Endometrial microvascular endothelial cells (primary cell): ENCODE measurements around the gene MAGI1. TPM values are rescaled to one million over a fixed set of nuclear protein-coding genes. Genes with fewer than 3 reads are reported as not detected.

Experiments used
- in situ Hi-C: cut with HindIII; loops from 2 replicates; pipeline ENCODE4 v1.10.0; 2017; ENCODE audit warnings: low sequenced_read_pairs, low pct_unique_long_range_greater_than_20kb; ENCODE audit errors: inconsistent ontology term
- total RNA-seq: library from RNA; depleted of rRNA; stranded (reverse); fragments of >200 nt; gene quantifications from one replicate; pipeline ENCODE4 v1.2.3, GENCODE V29; 2015; ENCODE audit errors: inconsistent ontology term

Gene MAGI1
- total RNA-seq, 1 donor from 2014 or later: 9.1 TPM

GRCh38 chr3:65655061-65655460, 383.7 kb downstream of the MAGI1 start:
- in situ Hi-C loops: no loop called here

GRCh38 chr3:65653731-65654130, 385.0 kb downstream of the MAGI1 start:
- in situ Hi-C loops: no loop called here

DNA sequence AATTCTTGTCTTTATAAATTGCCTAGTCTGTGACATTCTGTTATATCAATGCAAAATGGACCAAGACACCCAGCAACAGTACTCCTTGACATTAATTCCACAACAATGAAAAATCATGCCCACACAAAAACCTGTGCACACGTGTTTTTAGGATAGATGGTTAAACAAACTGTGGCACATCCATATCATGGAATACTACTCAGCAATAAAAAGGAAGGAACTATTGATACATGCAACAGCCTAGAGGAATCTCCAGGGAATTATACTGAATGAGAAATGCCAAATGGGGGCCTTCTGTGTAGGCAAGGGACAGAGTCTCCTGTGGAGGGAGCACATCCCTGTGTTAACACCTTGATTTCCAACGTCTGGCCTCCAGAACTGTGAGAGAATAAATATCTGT, 388.5 kb downstream of the MAGI1 start:
- in situ Hi-C loops: no loop called here

- in situ Hi-C loops: no loop called here
Observed at GRCh38 chr3:65647369-65647768, 391.3 kb downstream of the MAGI1 start.

- in situ Hi-C loops: no loop called here
Observed at GRCh38 chr3:65642883-65643282, 395.8 kb downstream of the MAGI1 start.

DNA sequence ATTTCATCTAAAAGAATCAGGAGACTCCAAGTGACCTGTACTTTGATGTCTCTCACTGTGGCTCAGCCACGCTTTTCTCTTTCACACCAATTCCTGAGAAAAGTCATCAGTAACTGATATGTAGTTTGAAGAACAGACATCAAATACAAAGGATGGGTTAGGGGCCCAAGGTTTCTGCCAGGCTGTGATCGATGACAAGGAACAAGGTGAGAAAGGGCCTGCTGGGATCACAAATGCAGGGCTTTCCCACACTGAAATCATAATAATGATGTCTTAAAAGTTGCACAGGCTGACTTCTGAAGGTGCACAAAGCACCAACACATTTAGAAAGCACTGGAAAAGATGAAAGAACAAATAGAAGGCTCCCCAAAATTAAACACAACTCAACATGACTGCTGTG, 396.9 kb downstream of the MAGI1 start:
- in situ Hi-C loops: no loop called here

- in situ Hi-C loops: no loop called here
Observed at GRCh38 chr3:65641045-65641444, 397.7 kb downstream of the MAGI1 start.

- in situ Hi-C loops: no loop called here
Observed at GRCh38 chr3:65639444-65639843, 399.3 kb downstream of the MAGI1 start.

DNA sequence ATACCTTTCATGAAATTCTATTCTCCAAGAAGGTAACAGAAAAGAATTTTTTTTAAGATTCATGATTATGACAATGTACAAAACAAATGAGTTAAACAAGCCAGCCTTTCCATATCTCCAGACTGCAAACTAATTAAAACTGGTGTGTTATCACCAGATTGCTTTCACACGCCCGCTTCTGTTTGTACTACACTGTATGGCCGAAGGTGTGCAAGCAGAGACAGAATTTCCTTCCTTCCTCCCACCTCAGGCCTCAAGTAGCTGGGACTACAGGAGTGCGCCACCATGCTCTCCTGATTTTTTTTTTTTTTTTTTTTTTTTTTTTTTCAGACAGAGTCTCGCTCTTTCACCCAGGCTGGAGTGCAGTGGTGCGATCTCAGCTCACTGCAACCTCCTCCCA, 400.4 kb downstream of the MAGI1 start:
- in situ Hi-C loops: no loop called here

DNA sequence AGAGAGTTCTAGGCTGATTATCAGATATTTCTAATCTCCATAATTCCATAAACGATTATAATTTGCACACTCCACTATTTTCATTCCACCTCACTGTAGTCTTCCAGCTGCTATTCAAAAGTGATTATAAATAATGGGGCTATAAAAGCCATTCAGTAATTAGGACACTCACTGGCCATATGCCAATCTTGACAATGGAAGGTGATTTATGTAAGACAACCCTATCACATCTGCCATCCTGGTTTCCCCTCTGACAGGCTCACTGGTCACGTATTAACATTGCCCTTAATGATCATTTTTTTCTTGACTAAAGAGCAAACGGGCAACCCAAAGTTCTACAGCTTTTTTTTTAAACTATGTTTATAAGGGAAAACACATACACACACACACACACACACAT, 402.4 kb downstream of the MAGI1 start:
- in situ Hi-C loops: no loop called here

DNA sequence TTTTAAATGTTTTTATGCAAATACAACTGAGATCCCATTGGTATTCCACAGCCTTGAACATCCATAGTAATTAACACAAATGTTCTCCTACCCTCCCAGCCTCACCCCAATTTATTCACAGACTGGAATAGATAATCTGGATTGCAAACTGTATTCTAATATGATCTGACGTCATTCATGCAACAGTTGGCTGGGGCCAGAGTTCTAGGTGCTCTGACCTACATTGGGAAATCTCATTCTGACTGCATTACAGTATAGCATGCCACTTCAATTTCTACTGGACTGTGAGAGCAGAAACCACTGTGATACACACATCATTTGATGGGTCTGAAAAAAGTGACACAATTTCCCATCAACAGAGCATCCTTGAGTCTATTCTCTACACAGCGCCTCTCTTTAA, 403.1 kb downstream of the MAGI1 start:
- in situ Hi-C loops: no loop called here

- in situ Hi-C loops: no loop called here
Observed at GRCh38 chr3:65633018-65633638, 405.6 kb downstream of the MAGI1 start.

DNA sequence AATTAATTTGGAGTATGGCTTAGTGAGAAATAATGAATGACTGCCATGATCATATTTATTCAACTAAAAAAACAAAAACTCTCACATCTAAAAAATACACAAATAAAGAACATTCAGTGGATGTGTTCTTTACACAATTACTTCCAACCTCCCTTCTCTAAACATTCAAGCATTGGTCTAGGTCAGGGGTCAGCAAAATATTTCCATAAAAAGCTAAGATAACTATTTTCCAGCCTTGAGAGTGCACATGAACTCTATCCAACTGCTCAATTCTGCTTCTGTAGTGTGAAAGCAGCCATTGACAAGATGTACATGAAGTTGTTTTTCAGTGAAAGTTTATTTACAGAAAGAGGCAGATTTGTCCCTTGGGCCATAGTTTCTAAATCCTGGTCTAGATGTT, 406.3 kb downstream of the MAGI1 start:
- in situ Hi-C loops: no loop called here

DNA sequence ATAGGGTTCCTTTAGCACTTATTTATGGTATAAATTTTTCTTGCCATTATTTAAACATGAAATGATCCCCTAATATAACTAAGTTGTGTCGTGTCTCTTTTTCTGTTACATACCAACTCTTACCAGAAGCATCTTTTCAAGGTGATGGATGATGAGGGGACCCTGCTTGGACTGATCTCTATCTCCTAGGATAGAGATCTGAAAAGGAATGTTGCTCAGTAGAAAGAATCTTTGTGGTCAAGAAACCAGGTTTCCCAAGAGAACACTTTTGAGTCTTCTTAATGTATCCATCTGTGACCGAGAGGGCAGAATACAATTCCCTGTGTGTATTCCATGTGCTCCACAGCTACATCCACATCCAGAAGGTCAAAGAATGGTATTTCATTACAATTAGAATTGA, 409.7 kb downstream of the MAGI1 start:
- in situ Hi-C loops: no loop called here

DNA sequence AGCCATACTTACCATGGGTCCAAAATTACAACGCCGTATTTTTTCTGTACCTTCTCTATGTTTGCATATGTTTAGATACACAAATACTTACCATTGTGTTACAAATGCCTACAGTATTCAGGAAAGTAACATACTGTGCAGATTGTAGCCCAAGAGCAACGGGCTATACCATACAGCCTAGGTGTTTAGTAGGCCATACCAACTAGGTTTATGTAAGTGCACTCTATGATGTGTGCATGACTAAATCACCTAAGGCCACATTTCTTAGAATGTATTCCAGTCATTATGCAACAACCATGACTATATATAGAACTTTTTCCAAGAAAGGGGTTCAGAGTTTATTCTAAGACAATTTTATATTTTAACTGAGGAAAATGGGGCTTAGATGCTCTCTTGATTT, 411.7 kb downstream of the MAGI1 start:
- in situ Hi-C loops: no loop called here

DNA sequence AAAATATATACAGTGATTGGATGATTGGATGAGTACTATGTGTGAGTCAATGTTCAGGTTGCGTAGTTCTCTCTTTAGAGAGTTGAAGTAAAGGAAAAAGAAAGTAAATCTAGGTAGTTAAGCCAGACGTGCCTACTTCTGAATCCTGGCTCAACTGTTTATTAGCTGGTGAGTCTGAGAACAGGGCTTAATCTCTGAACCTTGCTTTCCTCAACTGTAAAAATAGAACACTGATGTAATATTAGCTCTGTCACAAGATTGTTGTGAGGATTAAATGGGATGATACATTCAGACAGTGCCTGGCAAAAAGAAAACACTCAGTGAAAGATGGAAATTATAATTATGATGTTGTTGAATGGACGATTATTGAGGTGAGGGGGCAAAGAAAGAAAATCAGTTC, 413.4 kb downstream of the MAGI1 start:
- in situ Hi-C loops: no loop called here

DNA sequence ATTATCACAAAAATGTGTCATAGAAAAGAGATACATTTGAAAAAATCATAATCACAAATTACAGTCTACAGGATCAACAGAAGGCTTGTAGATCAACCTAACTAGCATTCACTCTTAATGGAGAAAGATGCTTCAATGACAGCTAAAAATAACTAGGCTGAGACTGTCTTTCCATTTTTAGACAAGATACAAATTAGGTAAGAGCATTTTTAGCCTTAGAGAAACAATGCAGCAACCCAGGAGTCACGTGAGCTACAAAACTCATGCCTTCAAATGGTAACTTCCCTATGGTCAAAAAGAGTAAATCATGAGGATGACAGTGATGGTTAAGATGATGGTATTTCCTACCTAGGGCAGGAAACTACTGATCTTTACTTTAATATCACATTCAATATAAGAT, 415.4 kb downstream of the MAGI1 start:
- in situ Hi-C loops: no loop called here

DNA sequence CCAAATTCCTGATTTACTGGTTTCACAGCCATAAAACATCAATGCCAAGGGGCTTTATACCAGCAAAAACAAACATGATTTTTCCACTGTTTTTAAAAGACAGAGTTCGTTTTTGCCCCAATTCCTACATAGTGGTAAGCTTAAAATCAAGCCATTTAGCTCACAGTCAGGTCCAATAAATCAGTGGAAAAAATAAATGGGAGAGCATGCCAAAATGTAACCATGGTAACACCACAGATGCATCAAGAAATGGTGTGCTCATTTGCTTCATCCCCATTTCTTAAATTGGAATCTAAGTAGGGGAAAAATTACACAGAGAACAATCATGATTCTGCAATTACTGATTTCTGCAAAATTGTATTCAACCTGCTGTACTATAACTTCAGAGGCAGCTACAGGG, 418.8 kb downstream of the MAGI1 start:
- in situ Hi-C loops: no loop called here

DNA sequence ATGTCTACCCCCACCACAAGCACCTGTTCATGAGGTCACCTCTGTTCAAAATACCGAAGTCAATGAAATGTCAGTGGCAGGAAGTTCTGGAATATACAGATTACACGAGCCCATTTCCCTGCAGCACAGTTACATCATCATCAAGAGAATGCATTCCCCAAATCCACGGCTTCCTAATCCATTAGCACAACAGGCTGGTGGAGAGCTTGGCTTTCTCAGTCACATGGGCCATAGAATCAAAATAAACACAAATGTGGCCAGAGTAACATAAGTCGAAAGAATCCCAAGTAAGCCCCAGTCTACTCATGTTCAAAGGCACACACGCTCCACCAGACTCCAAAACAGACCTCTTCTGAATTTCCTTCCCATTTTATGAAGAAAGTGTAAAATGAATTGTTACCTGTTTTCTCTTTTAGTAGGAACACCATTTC, 419.3 kb downstream of the MAGI1 start:
- in situ Hi-C loops: no loop called here

GRCh38 chr3:65618599-65618998, 420.1 kb downstream of the MAGI1 start:
- in situ Hi-C loops: no loop called here

DNA sequence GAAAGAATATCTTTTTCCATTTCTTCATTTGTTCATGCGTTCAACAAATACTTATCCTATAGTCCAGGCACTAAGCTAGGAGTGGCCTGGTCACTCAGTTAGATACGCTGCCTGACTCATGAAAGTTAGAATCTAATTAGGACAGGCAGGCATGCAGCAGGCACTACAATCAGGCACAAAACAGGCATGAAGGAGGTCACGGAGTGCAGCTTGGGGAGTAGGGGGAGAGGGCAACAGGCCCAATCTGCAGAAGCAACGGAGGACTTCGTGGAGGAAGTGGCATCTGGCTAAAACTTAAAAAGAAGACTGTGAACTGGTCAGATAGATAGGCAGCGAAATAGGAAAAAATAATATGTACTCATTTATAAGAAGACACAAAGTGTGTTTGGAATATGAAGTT, 420.9 kb downstream of the MAGI1 start:
- in situ Hi-C loops: no loop called here
